Activated naive CD4-positive, alpha-beta T cell treated with anti-CD3 and anti-CD28 coated beads, Interleukin-2, amount 50 U/mL, for 16 hours (primary cell): ENCODE measurements around the gene TBC1D4.
A peak's percentile ranks its signal among the peaks of the same experiment; 100 is the strongest.
"Not testable (repeated sequence)": the region's sequence is repeated elsewhere in the genome, so short reads cannot be mapped to it uniquely, and the experiment has no call there.

Experiments used
- DNase-seq: peaks from one replicate; pipeline ENCODE4 v3.0.0-alpha.2; 2020

Gene TBC1D4

GRCh38 chr13:75318138-75318833 lies 163.7 kb downstream of the TBC1D4 start:
- DNase-seq: peak; percentile 27

GRCh38 chr13:75316427-75316826 lies 165.5 kb downstream of the TBC1D4 start:
- no peak for DNase-seq

- no peak for DNase-seq
Measured at GRCh38 chr13:75312884-75313520, 169.0 kb downstream of the TBC1D4 start.

GRCh38 chr13:75309981-75310580 lies 171.9 kb downstream of the TBC1D4 start:
- DNase-seq: no peak

GRCh38 chr13:75308222-75308621 lies 173.7 kb downstream of the TBC1D4 start:
- DNase-seq: peak; percentile 54

- DNase-seq: no peak
Measured at GRCh38 chr13:75307370-75307949, 174.5 kb downstream of the TBC1D4 start.

- DNase-seq: not testable (repeated sequence)
Measured at GRCh38 chr13:75306967-75307366, 175.0 kb downstream of the TBC1D4 start.

- DNase-seq: no peak
Measured at GRCh38 chr13:75305059-75305458, 176.9 kb downstream of the TBC1D4 start.

- no peak for DNase-seq
Measured at GRCh38 chr13:75303263-75303662, 178.7 kb downstream of the TBC1D4 start.

- DNase-seq: no peak
Measured at GRCh38 chr13:75302071-75302698, 179.8 kb downstream of the TBC1D4 start.

- DNase-seq: no peak
Measured at GRCh38 chr13:75299913-75300862, 181.8 kb downstream of the TBC1D4 start.

- no peak for DNase-seq
Measured at GRCh38 chr13:75299246-75299645, 182.7 kb downstream of the TBC1D4 start.

- no peak for DNase-seq
Measured at GRCh38 chr13:75296641-75297040, 185.3 kb downstream of the TBC1D4 start.

- no peak for DNase-seq
Measured at GRCh38 chr13:75295201-75295600, 186.8 kb downstream of the TBC1D4 start.

GRCh38 chr13:75294110-75294509 lies 187.9 kb downstream of the TBC1D4 start:
- DNase-seq: no peak

GRCh38 chr13:75285310-75285709 lies 196.7 kb downstream of the TBC1D4 start:
- DNase-seq: no peak

GRCh38 chr13:75279834-75280369 lies 202.1 kb downstream of the TBC1D4 start:
- no peak for DNase-seq

- DNase-seq: not testable (repeated sequence)
Measured at GRCh38 chr13:75273695-75274094, 208.3 kb downstream of the TBC1D4 start.

GRCh38 chr13:75271846-75272245 lies 210.1 kb downstream of the TBC1D4 start:
- DNase-seq: no peak

- DNase-seq: not testable (repeated sequence)
Measured at GRCh38 chr13:75268481-75268880, 213.5 kb downstream of the TBC1D4 start.

- no peak for DNase-seq
Measured at GRCh38 chr13:75264611-75265010, 217.4 kb downstream of the TBC1D4 start.
